ENCODE results near the gene TFRC. TPM values are rescaled to one million over a fixed set of nuclear protein-coding genes. Genes with fewer than 3 reads are reported as not detected.

TFRC gene
- total RNA-seq, 1 donor from 2014 or later, result 102 TPM

- no peak for TF ChIP-seq CTCF (conservative IDR thresholded peaks at IDR 0.05; ENCODE audit: low read depth, low read length)
- H3K4me3 ChIP-seq (ENCODE audit: low read depth, low read length), result no peak overlapping the region
- no peak for DNase-seq (ENCODE audit: low read depth)
These were observed 27.2 kb downstream of the TFRC start for GRCh38 chr3:196054661-196055060.

- no peak for DNase-seq (ENCODE audit: low read depth)
- TF ChIP-seq CTCF (conservative IDR thresholded peaks at IDR 0.05; ENCODE audit: low read depth, low read length), result no peak
- no peak overlapping the region for H3K4me3 ChIP-seq (ENCODE audit: low read depth, low read length)
These were observed 28.4 kb downstream of the TFRC start for GRCh38 chr3:196053487-196053886.

GRCh38 chr3:196051282-196052076 is 30.4 kb downstream of the TFRC start:
- H3K4me3 ChIP-seq (ENCODE audit: low read depth, low read length), result no peak overlapping the region
- no peak for DNase-seq (ENCODE audit: low read depth)
- no peak for TF ChIP-seq CTCF (conservative IDR thresholded peaks at IDR 0.05; ENCODE audit: low read depth, low read length)

GRCh38 chr3:196050597-196050996 is 31.3 kb downstream of the TFRC start:
- no peak overlapping the region for H3K4me3 ChIP-seq (ENCODE audit: low read depth, low read length)
- no peak for TF ChIP-seq CTCF (conservative IDR thresholded peaks at IDR 0.05; ENCODE audit: low read depth, low read length)
- DNase-seq (ENCODE audit: low read depth), result no peak

- no peak overlapping the region for H3K4me3 ChIP-seq (ENCODE audit: low read depth, low read length)
- no peak for TF ChIP-seq CTCF (conservative IDR thresholded peaks at IDR 0.05; ENCODE audit: low read depth, low read length)
- no peak for DNase-seq (ENCODE audit: low read depth)
These were observed 32.2 kb downstream of the TFRC start for GRCh38 chr3:196049653-196050052.

- no peak overlapping the region for H3K4me3 ChIP-seq (ENCODE audit: low read depth, low read length)
- no peak for DNase-seq (ENCODE audit: low read depth)
- TF ChIP-seq CTCF (conservative IDR thresholded peaks at IDR 0.05; ENCODE audit: low read depth, low read length), result no peak
These were observed 32.8 kb downstream of the TFRC start for GRCh38 chr3:196048922-196049598.

Data from epithelial cell of proximal tubule (primary cell).